HG03378 (cell line): ENCODE measurements around the gene ZSCAN32.

Experiments
- ATAC-seq: cut with Tn5 transposase; IDR thresholded peaks from one replicate; pipeline ENCODE4 v1.9.1; 2021; ENCODE audit warnings: mild to moderate bottlenecking, moderate library complexity; ENCODE audit not compliant: unreplicated experiment

ZSCAN32 gene

GRCh38 chr16:3400779-3401688 lies at the start of gene ZSCAN32, which contains the start of gene ZNF174:
Gene ZSCAN32, minus strand, starts transcription at chr16:3401004. Its CDS starts 3,447 bp downstream, at chr16:3397557.
Gene ZNF174, plus strand, starts transcription at chr16:3401215. Its CDS starts 790 bp downstream, at chr16:3402005.
- ATAC-seq: peak; percentile 98

- peak; percentile 26 for ATAC-seq
Measured at GRCh38 chr16:3444032-3444388, 43.2 kb upstream of the ZSCAN32 start.

DNA sequence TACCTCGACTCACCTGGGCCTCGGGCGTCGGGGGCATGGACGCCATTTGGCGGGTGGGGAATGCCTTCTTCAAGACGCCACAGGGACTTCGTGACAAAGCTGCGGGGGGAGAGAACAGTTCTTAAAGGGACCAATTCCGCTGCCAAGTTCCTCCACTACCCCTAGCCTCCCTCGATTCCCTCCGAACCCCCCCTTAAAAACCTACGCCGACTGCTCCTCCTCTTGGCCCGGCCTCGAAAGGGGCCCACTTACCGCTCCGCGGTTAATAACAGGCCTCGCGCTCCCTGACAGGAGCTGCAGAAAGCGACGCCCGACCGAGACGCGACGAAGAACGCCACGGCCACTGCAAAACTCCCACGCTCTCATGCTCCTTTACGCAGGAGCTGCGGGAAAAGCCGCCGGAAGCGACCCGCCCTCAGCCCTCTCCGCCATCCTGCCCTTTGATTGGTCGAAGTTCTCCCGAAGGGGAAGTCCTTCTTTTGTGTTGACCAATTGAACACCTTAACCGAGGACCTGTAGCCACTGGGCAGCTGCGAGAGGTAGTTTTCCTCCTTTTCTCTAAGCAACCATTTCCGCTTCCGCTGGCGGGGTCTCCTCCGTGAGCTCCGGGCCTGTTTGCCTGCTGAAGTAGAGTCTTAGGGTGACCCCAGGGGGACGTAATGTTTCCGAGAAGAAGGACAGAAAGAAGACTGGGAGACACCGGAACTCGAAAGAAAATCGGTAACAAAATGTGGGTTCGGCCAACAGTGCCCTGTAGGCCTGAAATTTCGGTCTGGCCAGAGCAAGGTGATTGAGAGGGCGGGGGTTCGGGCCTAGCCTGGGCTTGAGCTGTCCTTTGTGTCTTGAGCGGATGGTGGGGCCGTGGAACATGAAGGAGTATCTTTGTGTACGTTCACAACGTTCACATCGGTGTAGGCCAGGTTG lies 42.6 kb upstream of the ZSCAN32 start, which contains the start of the genes NAA60 and ZNF597:
TSS of gene NAA60 (plus strand) at position 573 of the 924 bp plus-strand sequence. CDS start 32,548 bp downstream, outside the sequence.
TSS of gene ZNF597 (minus strand) at position 397 of the 924 bp plus-strand sequence. CDS start at position 46, 351 bp downstream.
- ATAC-seq: peak; percentile 84

DNA sequence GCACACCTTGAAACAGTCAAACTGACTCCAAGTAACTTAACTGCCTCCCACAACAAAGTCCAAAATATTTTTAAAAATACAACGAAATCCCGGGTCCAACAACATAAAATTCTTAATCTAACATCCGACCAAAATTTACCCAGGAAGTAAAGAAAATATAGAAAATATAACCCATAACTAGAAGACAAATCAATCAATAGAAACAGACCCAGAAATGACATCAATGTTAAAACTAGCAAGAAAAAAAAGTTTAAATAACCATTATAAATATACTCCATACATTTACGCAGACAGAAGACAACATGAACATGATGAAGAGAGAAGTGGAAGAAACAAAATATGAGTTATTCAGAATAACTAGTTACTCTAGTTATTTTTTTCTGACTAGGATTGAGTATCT lies 38.8 kb upstream of the ZSCAN32 start:
- ATAC-seq: no peak

DNA sequence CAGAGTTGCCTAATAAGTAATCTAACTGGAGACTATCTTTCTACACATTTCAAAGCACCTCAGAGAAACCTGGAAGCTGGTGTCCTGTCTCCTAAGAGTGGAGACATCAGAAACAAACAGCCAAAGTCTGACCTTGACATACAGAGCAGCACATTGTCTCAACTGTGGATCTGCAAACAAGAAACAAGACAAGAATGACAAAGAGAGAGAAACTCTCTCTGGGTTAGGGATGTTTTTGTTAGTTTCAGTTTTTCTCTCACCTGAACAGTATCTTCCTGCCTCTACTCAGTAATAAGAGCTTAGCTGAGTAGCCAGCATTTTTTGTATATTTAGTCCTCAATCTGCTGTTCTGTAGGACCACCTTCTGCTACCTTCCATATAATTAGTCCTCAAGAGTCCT lies 33.6 kb upstream of the ZSCAN32 start:
- ATAC-seq: no peak

DNA sequence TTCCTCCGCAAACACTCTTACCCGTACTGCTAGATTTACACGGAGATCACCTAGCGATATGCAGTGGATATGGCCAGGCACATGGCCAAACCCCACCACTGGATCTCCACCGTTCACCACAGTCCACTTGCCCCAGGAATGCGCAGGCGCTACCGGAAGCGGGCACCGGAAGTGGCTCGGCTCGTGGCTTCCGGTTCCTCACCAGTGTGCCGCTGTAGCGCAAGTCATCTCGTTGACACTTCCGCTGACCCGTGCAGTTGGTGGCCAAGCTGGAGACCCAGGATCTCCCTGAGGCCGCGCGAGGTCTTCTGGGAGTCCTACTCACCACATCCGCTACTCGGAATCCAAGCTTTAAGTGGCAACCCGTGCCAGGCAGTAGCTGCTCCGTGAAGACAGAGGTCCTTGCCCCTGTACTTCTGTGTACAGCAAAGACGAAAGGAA lies 31.0 kb upstream of the ZSCAN32 start:
- ATAC-seq: no peak

DNA sequence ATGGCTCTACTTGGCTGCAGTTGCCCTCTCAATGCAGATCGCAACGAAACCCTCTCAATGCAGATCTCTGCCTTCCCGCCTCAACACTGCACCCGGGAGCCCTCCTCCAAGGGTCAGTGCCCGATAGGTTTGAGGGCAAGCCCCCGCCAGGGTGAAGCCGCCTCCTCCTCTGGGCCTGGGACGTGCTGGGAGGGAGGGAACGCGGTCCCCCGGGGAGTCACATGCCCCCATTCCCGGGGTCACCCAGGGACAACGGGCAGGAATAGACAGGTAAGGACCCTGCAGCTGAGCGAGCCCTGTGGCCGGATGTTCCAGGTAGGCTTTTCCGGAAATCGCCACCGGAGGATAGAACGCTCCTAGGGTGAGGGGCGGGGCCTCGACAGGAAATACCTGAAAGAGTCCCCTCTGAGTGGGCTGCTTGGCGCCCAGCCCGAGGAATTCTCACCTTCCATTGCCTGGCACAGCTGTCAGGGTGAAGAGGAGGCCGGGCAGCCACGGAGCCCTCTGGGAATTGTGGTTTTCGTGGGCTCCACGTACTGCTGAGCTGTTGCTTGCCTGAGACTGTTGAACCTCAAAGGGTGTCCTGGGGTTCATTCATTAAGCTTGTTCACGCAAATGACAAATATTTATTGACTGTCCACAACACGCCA lies 13.1 kb upstream of the ZSCAN32 start:
- ATAC-seq: no peak

DNA sequence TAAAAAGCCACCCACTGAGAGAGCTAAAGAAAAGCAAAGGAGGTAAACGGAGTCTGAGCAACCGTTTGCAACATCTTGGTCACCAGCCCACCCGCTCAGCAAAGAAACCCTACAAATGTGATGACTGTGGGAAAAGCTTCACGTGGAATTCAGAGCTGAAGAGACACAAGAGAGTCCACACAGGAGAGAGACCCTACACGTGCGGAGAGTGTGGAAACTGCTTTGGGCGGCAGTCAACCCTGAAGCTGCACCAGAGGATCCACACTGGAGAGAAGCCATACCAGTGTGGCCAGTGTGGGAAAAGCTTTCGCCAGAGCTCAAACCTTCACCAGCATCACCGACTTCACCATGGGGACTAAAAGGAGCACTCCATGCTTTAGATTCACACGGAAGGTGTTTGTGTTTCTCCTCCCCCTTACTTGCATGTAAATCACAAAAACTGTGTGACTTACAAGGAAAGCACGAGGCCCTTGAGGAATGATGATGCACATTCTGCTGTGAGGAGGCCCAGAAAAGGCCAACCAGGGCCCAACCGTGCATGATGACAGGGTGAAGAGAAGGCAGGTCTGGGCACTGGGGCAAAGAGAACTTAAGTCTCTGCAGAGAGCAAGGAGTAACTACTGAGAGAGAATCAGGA lies 7.9 kb upstream of the ZSCAN32 start:
- no peak for ATAC-seq

DNA sequence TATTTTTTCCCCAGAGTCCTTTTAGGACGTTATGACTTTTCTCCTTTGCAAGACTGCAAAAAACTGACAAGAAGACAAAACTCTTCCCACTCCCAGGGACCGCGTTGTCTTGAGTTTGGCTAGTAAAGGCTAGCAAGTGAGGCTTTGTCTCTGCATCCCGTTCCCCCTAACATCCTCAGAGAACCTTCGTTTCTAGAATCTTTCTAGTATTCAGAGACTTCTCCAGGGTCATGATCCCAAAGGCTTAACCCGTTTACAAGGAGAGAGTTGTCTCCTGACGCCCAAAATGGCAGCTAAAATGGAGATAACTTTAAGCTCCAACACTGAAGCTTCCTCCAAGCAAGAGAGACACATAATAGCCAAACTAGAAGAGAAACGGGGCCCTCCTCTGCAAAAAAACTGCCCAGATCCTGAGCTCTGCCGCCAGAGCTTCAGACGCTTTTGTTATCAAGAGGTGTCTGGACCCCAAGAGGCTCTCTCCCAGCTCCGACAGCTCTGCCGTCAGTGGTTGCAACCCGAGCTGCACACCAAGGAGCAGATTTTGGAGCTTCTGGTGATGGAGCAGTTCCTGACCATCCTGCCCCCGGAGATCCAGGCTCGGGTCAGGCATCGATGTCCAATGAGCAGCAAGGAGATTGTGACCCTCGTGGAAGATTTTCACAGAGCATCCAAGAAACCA lies 1.1 kb upstream of the ZSCAN32 start:
- no peak for ATAC-seq

DNA sequence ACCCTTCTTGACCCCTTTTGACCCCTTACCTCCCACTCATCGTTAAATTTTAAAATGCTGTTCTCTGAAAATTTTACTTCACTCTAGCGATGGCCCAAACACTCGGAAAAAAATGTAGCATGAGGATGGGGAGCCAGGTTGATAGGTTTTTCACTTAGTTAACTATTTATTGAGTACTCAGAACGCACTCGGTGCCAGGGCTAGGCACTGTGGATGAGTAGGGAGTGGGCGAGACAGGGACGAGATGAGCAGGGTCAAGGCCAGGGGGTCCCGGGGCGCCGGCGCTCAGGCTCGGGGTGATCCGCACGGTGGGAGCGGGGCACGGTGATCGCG lies 392 bp downstream of the ZSCAN32 start:
- no peak for ATAC-seq

- ATAC-seq: no peak
Measured at GRCh38 chr16:3389663-3390338, 11.0 kb downstream of the ZSCAN32 start.

GRCh38 chr16:3388325-3388724 lies 12.5 kb downstream of the ZSCAN32 start:
- ATAC-seq: no peak

DNA sequence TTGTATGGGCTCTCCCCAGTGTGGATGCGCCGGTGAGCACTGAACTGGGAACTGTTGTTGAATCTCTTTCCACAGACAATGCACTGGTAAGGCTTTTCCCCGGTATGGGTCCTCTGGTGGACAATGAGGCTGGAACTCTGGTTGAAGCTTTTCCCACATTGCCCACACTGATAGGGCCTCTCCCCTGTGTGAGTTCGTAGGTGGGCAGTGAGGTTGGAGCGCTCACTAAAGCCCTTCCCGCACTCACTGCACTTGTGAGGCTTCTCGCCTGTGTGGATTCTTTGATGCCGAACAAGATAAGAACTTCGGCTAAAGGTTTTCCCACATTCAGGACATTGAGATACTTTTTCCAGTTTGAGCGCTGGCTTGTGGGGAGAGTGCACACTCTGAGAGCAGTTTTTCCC lies 17.8 kb downstream of the ZSCAN32 start:
- no peak for ATAC-seq

DNA sequence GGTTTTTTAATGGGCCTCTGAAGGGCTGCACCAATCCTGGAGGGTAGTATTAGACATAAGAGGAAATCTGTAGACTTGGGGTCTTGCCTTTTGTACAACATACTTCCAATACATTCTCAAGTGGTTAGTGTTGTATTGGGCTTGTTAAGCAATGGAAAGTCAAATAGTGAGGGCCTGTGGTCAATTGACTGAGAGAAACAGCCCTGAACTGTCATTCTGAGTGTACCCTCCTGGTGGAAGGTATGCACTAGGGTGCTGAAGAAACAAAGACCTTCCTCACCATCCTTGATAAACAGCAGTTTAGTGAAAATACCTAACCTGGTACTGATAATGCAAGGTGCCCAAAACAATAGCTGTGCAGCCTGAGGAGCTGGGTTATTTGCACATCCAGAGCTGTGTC lies 22.9 kb downstream of the ZSCAN32 start:
- ATAC-seq: no peak

DNA sequence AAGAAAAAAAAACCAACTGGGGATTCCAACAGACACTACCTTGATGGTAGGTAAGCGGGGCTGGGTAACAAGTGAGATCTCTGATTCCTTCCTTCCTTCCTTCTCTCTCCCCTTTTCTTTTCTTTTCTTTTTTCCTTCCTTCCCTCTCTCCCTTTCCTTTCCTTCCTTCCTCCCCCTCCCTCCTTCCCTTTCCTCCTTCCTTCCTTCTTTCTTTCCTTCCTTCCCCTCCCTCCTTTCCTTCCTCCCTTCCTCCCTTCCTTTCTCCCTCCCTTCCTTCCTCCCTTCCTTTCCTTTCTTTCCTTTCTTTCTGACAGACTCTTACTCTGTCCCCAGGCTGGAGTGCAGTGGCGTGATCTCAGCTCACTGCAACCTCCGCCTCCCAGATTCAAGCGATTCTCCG lies 25.1 kb downstream of the ZSCAN32 start:
- ATAC-seq: no peak

DNA sequence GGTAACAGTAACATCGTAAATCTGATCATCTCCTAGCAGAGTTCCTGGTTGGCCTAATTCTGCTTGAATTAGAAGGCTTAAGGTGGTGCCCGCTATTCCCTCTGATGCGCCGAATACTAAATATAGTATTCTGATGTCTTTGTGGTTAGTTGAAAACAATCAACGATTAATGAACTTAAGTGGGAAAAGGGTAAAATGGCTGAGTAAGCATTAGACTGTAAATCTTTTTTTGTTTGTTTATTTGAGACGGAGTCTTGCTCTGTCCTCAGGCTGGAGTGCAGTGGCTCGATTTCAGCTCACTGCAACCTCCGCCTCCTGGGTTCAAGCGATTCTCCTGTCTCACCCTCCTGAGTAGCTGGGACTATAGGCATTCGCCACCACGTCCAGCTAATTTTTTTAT lies 31.7 kb downstream of the ZSCAN32 start:
- ATAC-seq: no peak

DNA sequence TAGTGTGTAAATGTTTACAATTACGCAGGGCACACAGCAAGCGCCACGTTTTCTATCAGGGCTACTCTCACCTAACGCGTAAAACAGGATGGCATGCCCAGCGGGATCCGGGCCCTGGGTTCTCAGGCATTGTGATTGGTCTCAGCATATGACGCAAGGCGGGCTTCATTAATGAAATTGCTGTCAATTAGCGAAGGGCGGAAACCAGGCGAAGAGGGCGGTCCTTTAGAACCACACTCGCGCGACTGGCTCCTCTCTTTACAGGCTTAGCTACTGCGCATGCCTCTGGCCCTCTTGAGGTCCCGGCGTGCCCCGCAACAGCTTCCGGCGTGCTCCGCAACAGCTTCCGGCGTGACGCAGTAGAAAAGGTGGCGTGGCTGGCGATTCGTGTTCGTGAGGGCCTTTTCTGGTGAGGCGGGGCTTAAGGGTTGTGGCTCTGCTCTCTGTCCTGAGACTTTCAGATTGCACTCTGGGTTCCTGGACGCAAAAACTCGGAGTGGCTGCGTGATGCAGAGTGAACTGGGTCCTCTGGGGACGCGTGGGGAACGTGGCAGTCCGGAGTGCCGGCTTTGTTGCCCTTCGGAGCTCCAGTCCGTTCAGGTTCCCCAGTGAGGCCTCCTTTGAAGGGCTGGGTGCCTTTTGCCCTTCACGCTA lies 35.9 kb downstream of the ZSCAN32 start:
- ATAC-seq: no peak

DNA sequence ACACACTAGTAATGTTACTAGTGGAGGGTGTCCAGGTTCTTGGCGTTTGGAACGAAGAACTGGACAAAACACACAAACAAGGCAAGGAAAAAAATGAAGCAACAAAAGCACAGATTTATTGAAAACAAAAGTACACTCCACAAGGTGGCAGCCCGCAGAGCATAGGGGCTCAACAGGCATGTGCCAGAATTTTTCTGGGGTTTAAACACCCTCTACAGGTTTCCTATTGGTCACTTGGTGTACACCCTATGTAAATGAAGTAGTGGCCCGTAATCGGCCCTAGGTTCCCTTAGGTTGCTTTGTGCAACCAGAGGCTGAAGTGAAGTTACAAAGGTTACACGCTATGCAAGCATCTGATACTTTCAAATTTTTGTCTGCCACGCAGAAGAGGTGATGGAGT lies 37.0 kb downstream of the ZSCAN32 start:
- no peak for ATAC-seq

DNA sequence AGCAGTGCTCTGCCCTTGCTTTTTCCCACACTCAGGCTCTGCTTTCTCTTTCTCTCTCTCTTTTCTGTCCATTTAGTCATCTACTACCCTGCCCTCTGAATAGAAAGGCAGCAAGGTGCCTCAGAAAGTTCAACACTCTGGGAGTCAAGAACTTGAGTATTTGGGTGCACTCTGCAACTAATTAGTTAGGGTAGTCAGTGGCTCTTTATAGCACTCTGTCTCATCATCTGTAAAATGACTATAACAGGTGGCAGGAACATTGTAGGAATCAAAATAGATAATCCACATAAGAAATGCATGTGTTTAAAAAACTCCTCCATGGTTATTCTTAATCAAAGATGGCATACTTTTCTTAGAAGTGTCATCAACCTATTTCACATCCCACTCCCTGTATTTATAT lies 37.9 kb downstream of the ZSCAN32 start:
- ATAC-seq: no peak
